ENCODE measurements around the gene UBE4B. TPM values are rescaled to one million over a fixed set of nuclear protein-coding genes. Genes with fewer than 3 reads are reported as not detected.

UBE4B gene
- total RNA-seq, 1 experiment from 2014 or later: 54.7 TPM

GRCh38 chr1:10114746-10115145 lies 82.0 kb downstream of the UBE4B start:
- ATAC-seq (no peak), DNase-seq (ENCODE audit: low read depth, low spot score) (no peak)
- no peaks in the 10 kb centered on the region for H3K9me3 ChIP-seq (ENCODE audit: control insufficient read depth, insufficient read depth, low read depth, low read length)
- no TSS peak for BruUV-seq (replicated peaks)
- no peak overlapping the region for H3K4me3 ChIP-seq (ENCODE audit: low read depth in 2 of 2, low read length in 2 of 2)
- no peaks in the 10 kb centered on the region for H3K4me1 ChIP-seq (ENCODE audit: control insufficient read depth, insufficient read depth, low read length)
- H3K27ac ChIP-seq (ENCODE audit: low read length): no peak overlapping the region
- H3K27me3 ChIP-seq (ENCODE audit: control insufficient read depth, insufficient read depth, low read length): no peaks in the 10 kb centered on the region
- ChIA-PET POLR2A (no interaction called here), CTCF (no interaction called here)
- TF ChIP-seq TCF7L2 (IDR thresholded peaks at IDR 0.05; ENCODE audit: low read depth, low read length) (no peak), CTCF (IDR thresholded peaks at IDR 0.05) (no peak), SIN3A (IDR thresholded peaks at IDR 0.05; ENCODE audit: borderline replicate concordance, insufficient read depth, low read depth, low read length) (no peak), POLR2AphosphoS5 (IDR thresholded peaks at IDR 0.05; ENCODE audit: low read depth, low read length) (no peak)
- TF ChIP-seq, protein P1, sequence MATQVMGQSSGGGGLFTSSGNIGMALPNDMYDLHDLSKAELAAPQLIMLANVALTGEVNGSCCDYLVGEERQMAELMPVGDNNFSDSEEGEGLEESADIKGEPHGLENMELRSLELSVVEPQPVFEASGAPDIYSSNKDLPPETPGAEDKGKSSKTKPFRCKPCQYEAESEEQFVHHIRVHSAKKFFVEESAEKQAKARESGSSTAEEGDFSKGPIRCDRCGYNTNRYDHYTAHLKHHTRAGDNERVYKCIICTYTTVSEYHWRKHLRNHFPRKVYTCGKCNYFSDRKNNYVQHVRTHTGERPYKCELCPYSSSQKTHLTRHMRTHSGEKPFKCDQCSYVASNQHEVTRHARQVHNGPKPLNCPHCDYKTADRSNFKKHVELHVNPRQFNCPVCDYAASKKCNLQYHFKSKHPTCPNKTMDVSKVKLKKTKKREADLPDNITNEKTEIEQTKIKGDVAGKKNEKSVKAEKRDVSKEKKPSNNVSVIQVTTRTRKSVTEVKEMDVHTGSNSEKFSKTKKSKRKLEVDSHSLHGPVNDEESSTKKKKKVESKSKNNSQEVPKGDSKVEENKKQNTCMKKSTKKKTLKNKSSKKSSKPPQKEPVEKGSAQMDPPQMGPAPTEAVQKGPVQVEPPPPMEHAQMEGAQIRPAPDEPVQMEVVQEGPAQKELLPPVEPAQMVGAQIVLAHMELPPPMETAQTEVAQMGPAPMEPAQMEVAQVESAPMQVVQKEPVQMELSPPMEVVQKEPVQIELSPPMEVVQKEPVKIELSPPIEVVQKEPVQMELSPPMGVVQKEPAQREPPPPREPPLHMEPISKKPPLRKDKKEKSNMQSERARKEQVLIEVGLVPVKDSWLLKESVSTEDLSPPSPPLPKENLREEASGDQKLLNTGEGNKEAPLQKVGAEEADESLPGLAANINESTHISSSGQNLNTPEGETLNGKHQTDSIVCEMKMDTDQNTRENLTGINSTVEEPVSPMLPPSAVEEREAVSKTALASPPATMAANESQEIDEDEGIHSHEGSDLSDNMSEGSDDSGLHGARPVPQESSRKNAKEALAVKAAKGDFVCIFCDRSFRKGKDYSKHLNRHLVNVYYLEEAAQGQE (IDR thresholded peaks at IDR 0.05; ENCODE audit: insufficient read depth in 1 of 2, low read depth in 2 of 2, low read length in 1 of 2): no peak
- intact Hi-C loops (cut with micrococcal nuclease; ENCODE audit: unreplicated experiment) (no loop called here), in situ Hi-C loops (cut with HindIII; ENCODE audit: low pct_unique_long_range_greater_than_20kb, low sequenced_read_pairs) (no loop called here)
- H3K36me3 ChIP-seq (ENCODE audit: control insufficient read depth, insufficient read depth, low read length): peaks cover 3% of the 10 kb centered on the region; the same call in 1 of the 2 replicates

DNA sequence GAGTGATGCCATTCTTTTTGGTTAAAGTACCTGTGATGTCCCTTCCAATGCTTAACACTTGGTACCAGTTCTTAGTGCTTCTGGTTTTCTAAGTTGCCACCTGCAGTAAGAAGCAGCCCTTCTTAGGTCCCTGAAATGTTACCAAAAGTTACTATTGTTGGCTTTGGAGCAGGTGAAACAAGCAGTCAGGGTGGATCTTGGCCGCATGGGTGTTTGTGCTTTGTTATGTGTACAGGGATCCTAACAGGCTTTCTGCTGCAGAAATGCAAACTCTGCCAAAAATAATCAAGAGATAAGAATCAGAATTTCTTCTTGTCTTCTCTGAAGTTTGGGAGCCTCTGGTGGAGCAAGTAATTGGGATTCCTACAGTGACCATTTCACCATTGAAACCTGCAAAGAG lies 84.4 kb downstream of the UBE4B start:
- no peaks in the 10 kb centered on the region for H3K27me3 ChIP-seq (ENCODE audit: control insufficient read depth, insufficient read depth, low read length)
- no TSS peak for BruUV-seq (replicated peaks)
- H3K27ac ChIP-seq (ENCODE audit: low read length): no peak overlapping the region
- in situ Hi-C loops (cut with HindIII; ENCODE audit: low pct_unique_long_range_greater_than_20kb, low sequenced_read_pairs): no loop called here
- no peaks in the 10 kb centered on the region for H3K9me3 ChIP-seq (ENCODE audit: control insufficient read depth, insufficient read depth, low read depth, low read length)
- no peaks in the 10 kb centered on the region for H3K4me1 ChIP-seq (ENCODE audit: control insufficient read depth, insufficient read depth, low read length)
- no peak for DNase-seq (ENCODE audit: low read depth, low spot score)
- no peak overlapping the region for H3K4me3 ChIP-seq (ENCODE audit: low read depth in 2 of 2, low read length in 2 of 2)
- ChIA-PET POLR2A (no interaction called here), CTCF (no interaction called here)
- ATAC-seq: no peak
- intact Hi-C loops (cut with micrococcal nuclease; ENCODE audit: unreplicated experiment): no loop called here
- no peak for TF ChIP-seq CTCF (IDR thresholded peaks at IDR 0.05)
- H3K36me3 ChIP-seq (ENCODE audit: control insufficient read depth, insufficient read depth, low read length): peaks cover 3% of the 10 kb centered on the region; the same call in 1 of the 2 replicates

- ChIA-PET CTCF (no interaction called here), POLR2A (interaction anchor here (0.6 kb wide), 1 partner anchor 77 kb away, joined by 4 read pairs; no protein-coding TSS in a partner anchor)
- no TSS peak for BruUV-seq (replicated peaks)
- DNase-seq (ENCODE audit: low read depth, low spot score) (no peak), ATAC-seq (no peak)
- H3K27me3 ChIP-seq (ENCODE audit: control insufficient read depth, insufficient read depth, low read length): no peaks in the 10 kb centered on the region
- H3K36me3 ChIP-seq (ENCODE audit: control insufficient read depth, insufficient read depth, low read length): peaks cover 3% of the 10 kb centered on the region; the same call in 1 of the 2 replicates
- intact Hi-C loops (cut with micrococcal nuclease; ENCODE audit: unreplicated experiment): no loop called here
- TF ChIP-seq POLR2AphosphoS5 (IDR thresholded peaks at IDR 0.05; ENCODE audit: low read depth, low read length): no peak
- TF ChIP-seq, protein P1 (IDR thresholded peaks at IDR 0.05; ENCODE audit: insufficient read depth in 1 of 2, low read depth in 2 of 2, low read length in 1 of 2): no peak
- no peak overlapping the region for H3K27ac ChIP-seq (ENCODE audit: low read length)
- in situ Hi-C loops (cut with HindIII; ENCODE audit: low pct_unique_long_range_greater_than_20kb, low sequenced_read_pairs): no loop called here
- no peak overlapping the region for H3K4me3 ChIP-seq (ENCODE audit: low read depth in 2 of 2, low read length in 2 of 2)
- no peaks in the 10 kb centered on the region for H3K4me1 ChIP-seq (ENCODE audit: control insufficient read depth, insufficient read depth, low read length)
- H3K9me3 ChIP-seq (ENCODE audit: control insufficient read depth, insufficient read depth, low read depth, low read length): no peaks in the 10 kb centered on the region
Observed at GRCh38 chr1:10117865-10118264, 85.1 kb downstream of the UBE4B start.
